Stimulated activated CD4-positive, alpha-beta T cell treated with anti-CD3 and anti-CD28 coated beads, Interleukin-1b, Interleukin-23, amount 100 ng/mL, for 24 hours (primary cell): Measurements from ENCODE around the gene SGCB.
A peak's percentile ranks its signal among the peaks of the same experiment; 100 is the strongest.
"Not testable (repeated sequence)": the region's sequence is repeated elsewhere in the genome, so short reads cannot be mapped to it uniquely, and the experiment has no call there.

Source experiments
- DNase-seq, 4 experiments: peaks; one replicate each; pipeline ENCODE4 v3.0.0-alpha.2; 2020; ENCODE audit warnings: low read depth in 4 of 4, low spot score in 1 of 4

The SGCB gene, protein sequence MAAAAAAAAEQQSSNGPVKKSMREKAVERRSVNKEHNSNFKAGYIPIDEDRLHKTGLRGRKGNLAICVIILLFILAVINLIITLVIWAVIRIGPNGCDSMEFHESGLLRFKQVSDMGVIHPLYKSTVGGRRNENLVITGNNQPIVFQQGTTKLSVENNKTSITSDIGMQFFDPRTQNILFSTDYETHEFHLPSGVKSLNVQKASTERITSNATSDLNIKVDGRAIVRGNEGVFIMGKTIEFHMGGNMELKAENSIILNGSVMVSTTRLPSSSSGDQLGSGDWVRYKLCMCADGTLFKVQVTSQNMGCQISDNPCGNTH

DNA sequence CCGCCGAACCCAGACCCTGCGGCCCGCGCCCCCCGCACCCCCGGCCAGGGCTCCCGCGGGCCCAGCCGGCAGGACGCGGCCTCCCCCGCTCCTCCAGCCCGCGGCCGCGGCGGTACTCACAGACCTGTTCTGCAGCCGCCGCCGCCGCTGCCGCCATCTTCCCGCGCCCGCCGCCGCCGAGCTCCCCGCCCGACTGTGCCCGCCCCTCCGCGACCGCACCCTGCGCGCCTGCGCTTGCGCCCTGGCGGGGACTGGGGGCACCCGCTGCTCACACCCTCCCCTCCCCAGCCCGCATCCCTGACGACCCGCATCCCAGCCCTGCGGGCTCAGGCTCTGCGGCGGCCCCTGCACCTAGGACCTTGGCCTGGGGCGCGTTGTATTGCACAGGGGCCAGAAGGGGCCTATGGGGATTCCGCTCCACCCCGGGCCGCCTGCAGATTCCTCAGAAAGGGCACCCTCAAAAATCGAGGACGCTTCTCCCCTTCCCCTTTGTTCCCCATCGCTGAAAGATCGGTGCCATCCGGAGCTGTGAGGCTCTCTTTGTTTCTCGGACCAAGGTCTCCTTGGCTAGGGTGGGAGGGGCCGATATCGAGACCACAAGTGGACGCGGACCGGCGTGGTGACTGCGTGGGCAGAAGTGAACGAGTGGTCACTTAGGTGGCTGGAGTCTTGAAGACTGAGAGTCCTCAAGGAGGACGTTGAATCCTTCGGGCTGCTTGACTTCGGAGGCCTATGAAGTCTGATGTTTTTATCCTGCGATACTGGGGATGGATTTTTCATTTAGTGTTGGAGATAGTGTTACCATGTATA is at the start of gene SGCB:
TSS of gene SGCB (minus strand) at position 197 of the 810 bp plus-strand sequence. CDS start at position 157, 40 bp downstream.
- peak; percentile 45 to 63 (median 52) for DNase-seq

DNA sequence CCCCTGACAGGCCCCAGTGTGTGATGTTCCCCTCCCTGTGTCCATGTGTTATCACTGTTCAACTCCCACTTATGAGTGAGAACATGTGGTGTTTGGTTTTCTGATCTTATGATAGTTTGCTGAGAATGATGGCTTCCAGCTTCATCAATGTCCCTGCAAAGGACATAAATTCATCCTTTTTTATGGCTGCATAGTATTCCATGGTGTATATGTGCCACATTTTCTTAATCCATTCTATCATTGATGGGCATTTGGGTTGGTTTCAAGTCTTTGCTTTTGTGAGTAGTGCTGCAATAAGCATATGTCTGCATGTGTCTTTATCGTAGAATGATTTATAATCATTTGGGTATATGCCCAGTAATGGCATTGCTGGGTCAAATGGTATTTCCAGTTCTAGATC is 48.3 kb upstream of the SGCB start:
- DNase-seq: not testable (repeated sequence)

DNA sequence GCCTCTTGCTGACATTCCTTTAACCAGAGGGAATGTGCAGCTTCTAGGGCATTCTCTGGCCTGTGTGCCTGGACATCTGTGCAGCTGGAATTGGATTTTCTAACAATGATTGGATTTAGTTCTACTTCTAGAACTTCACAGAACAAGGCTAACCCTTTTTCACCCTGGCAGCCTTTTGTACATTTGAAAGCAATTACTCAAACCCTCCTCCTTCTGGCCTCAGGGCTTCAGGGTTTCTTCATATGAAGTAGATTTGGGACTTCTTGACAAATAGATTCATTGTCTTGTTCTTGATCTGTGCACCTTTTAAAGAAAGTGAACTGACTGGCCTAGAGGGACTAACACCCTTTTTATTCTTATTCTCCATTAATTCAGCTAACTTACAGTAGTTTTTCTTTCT is 43.1 kb upstream of the SGCB start:
- DNase-seq: no peak

DNA sequence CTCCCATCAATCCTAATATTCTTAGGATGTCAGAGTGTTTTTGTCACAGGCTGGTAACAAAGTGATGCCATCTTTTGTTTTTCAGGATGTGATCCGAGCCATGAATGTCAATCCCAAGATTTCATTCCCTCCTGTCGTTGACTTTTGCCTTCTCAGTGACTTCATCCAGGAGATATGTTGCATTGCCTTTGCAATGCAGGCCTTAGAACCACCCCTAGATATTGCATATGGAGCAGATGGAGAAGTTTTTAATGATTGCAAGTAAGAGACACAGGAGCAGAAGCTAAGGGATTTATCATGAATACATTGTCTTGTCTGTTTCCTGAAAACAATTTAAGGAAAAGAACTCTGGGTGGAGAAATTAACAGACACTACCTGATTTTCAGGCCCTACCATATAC is 41.6 kb upstream of the SGCB start:
- DNase-seq: no peak

DNA sequence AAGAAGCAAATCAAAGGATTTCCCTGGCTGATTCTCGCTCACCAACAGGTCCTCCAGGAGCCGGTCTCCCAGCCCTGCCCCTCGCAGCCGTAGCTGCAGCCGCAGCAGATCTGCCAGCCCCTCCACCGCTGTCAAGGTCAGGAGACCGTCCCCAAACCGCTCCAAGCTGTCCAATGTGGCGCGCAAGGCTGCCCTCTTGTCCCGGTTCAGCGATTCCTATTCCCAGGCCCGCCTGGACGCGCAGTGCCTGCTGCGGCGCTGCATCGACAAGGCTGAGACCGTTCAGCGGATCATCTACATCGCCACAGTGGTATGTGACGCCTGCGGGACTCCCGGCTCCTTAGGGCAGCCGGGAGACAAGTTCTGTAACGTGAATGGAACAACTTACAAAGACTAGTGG is 38.6 kb upstream of the SGCB start:
- DNase-seq: no peak

DNA sequence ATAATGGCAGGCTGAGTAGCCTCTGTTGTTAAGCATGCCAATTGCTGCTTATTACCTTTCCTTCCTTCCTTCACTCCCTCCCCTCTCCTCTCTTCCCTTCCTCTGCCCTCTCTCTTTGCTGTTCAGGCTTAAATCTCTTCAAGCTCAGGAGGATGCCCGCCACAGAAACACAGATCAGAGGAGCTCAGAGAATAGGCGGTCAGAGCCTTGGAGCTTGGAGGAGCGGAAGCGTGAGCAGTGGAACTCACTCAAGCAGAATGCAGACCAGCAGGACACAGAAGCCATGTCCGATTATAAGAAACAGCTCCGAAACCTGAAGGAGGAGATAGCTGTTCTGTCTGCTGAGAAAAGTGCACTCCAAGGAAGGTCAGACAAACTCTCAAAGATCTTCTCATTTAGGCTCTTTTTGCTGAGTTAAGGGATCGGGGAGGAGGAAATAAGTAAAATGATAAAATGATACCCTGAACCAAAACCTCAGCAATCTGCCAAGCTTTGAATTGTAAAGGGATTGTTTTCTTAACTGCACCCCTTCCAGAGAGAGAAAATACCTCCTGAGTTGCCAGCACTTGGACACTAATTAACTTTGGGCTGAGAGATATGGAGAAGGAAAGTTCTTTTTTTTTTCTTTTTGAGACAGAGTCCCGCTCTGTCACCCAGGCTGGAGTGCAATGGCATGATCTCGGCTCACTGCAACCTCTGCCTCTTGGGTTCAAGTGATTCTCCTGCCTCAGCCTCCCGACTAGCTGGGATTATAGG is 33.9 kb upstream of the SGCB start:
- DNase-seq: no peak

DNA sequence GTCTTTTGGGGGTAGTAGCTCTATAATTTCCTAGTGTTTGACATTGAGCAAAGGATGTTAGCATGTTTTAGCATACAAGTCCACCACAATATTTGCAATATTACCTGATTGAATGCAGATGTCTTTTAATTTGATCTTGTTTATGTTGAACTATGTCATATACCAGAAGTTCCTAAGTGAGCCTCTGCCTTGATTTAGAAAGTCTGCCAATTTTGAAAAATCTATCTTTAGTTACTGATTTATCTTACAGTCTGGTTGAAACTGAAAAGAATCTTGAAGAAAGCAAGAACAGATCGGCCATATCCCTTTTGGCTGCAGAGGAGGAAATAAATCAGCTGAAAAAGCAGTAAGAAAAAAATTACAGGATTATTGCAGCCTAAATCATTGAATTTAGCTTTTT is 31.5 kb upstream of the SGCB start:
- no peak for DNase-seq

DNA sequence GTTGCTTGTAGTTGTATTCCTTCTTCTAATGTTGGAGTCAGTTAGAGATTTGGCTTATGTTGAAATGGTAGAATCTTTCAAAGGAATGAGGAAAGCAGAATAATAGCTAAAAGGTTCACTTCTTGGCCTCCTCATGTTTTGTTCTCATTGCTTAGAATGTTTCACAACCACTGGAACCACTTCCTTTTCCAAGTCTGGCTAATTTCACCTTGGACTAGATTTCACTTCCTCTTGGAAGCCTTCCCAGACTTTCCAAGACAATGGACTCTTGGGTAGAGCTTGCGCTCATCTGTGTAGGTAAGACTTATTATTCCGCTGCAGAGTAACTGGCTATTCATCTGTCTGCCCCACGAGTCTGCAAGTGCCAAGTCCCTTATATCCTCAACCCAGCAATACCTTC is 21.3 kb upstream of the SGCB start:
- DNase-seq: no peak

DNA sequence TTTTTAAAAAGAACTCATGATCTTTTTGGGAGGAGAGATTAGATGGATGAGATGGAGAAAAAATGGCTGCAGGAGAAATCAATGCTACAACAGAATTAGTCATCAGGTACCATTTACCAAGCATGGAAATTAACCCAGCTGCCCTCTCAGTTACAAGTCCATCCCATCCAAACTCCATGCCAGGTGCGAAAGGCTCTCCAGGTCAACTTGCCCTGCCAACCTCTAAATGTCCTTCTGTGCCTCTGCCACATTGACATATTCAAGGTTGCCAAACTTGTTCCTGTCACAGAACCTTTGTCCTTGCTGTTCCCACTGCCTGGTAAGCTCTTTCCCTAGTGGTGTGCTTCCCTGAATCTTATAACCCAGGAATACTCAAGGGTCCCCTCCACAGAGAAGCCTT is 20.2 kb upstream of the SGCB start:
- DNase-seq: no peak

DNA sequence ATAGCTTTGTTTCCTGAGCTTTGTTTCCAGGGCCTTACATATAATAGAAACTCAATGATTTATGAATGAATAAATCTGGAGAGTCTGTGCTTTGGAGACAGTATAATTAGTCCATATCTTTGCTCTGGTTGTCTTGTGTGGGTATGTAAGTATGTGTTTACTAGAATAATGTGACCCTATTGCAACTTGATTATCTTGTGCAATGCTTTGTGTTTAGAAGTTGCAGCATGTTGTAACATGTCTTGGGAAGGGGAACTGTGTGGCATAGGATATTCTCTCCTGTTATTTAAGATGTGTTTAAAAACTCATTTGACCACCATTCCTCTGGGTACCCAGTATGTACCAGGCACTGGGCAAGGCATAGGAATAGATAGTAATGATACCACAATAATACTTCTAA is 19.1 kb upstream of the SGCB start:
- no peak for DNase-seq

DNA sequence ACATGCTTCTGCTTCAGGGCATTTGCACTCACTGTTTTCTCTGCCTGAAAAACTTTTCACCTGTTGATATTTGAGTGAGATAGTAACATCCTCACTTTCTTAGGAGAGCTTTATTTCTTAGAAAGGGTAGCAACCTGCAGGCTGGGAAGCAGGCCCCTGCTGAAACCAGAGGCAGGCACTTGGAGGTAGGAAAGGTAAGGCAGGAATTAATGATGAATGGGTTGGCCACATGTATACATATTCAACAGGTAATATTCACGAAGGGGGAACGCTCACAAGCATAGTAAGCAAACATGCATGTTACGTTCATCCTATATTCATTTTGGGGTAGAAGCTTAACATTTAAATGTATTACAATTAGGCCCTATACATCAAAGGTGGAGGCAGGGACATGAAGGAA is 16.2 kb upstream of the SGCB start:
- no peak for DNase-seq

DNA sequence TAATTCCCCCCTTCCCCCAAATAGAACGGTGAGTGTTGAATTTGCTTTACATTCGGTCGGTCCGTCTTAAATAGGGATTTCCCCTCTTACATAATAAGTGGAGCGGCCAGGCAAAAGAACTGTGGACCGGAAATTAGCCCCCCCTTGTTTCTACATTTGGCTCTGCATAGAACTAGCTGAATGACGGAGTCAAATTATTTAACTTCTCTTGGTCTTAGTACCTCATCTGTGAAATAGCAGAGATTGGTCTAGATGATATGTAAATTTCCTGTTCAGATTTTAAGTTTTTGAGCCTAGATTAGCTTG is 14.3 kb upstream of the SGCB start:
- no peak for DNase-seq

DNA sequence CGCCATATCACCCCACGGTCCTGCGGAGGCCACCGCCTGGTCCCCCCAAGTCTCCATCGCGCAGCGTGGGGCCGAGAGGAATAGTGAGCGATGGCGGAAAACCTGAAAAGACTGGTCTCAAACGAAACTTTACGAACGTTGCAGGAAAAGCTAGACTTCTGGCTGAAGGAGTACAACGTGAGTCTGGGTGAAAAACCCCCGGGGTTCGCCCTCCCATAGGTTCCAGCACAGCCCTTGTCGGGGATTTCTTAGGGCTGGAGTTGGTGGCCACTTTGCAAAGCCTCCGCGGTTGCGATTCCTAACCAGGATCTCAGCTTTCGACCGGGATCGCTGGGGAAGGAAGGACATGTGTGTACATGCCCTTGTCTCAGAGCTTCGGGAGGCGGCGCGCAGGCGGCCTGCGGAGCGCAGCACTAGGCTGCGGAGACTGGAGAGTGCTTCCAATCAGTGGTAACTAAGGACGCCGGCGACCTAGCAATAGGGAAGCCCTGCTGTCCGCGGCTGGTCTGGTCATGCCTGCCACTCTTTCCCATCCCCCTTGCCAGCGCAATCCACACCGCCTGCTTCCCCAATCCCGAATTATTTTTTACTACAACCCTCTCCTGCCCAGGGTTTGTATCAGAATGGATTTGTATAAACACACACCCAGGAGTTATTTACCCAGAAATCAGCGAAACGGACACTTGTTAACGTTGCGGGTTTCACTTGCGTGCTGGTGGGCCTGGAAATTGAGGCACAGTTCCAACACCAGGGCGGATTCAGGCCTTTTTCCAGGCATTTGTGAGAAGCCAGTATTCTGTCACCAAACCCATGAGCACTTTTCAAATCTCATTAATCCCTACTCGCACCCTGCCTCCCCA is 13.7 kb upstream of the SGCB start:
- no peak for DNase-seq

DNA sequence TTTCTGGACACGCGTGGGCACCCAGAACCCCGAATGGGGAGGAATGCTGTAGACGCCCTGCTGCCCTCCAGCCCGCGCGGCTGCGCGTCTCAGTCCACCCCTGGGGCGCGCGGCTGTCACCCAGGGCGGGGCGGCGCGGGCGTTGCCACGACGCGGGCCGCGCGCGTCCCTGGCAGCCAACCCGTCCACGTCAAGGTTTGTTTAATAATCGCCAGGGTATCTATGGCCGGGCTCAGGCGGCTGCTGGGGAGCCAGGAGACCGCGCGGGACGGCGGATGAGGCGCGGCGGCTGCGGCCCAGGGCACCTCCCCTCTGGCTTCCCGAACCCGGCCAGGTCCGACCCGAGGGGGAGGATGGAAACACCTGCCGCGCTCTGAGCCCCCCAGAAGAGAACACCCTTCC is 13.1 kb upstream of the SGCB start, which contains the start of gene SPATA18:
TSS of gene SPATA18 (plus strand) at position 92 of the 402 bp plus-strand sequence. CDS start 401 bp downstream, outside the sequence.
- no peak for DNase-seq

DNA sequence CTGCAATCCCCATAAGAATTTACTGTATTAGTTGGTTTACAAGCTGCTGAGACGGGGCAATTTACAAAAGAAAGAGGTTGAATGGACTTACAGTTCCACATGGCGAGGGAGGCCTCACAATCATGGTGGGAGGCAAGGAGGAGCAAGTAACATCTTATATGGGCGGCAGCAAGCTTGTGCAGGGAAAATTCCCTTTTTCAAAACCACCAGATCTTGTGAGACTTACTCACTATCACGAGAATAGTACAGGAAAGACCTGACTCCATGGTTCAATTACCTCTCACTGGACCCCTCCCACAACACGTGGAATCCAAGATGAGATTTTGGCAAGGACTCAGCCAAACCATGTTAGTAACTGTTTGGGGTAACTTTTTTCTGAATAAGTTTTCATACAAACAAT is 11.2 kb upstream of the SGCB start:
- no peak for DNase-seq

DNA sequence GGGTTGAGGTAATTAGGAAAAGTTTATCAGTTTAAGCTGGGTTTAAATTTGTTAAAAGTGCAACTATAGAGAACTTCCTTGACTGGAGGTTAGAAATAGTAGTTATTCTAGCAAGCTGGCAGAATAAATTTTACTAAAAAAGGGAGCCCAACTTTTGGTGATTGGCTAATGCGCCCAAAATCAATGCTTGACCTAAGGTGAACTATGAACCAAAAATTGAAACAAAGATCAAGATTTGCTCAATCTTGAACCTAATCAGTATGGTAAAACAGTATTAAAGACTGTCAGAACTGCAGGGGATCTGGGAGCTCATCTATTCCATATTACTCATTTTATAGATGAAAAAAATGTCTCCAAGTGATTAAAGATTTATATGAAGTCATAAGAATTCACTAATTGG is 6.9 kb upstream of the SGCB start:
- no peak for DNase-seq

DNA sequence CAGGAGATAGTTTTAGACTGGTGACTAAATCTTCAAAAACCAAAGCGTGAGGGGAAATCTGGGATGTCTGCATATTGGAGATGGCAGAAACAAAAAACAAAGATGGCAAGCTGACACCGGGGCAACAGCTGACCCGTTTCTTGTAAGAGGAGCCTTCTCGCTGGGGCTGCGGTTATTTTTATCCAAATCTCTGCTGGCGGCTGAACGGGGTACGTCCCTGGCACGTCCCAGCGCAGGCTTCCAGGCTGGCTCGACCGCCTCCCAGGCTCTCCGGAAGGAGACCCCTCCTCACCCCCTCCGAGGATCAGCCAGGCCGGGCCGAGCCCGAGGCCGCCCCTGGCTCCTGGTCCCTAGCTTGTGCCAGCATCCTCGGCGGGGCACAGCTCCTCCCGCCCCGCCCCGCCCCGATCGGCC is 403 bp downstream of the SGCB start:
- DNase-seq: no peak

DNA sequence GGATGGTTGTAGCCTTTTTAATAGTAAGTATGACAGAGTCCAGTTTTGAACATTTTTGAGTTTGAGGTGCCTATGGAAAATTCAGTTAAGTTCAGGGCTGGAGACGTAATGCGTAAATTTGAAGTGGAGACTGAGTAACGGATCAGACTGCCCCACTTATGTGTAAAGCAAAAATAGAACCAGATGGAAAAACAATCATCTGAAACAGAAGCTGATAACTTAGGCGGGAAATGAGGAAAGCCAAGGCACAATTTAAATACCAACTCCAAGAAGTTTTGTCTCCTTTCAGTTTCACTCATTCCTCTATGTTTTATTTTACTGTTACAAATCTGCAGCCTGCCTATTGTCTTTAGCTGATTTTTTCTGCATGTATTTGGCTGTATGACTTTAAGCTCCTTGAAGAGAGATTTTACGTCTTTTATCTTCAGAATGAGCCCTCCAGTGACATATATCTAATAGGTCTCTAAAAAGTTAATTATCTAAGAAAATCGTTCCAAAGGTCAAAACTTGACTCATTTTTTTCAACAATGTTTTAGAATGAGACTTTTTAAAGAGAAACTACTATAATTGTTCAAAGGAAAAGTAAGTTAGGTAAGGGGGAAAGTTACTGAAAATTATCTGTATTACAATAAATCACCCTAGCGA is 1.1 kb downstream of the SGCB start:
- no peak for DNase-seq

DNA sequence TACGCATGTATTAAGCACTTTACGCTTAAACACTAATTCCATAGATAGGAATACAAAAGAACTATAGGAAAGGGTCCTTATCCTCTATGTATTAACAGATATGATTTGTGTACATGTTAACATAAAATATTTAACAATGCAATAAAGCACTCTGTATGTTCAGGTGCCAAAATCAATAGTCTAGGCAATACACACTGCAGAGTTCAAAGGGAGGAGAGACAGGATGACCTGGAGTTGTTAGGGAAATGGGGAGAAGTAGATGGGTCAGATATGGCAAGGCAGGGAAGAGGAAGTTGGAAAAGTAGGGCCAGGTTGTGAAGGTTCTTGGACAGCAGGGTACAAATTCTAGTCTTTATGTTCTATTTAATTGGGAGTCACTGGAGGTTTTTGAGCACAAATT is 2.9 kb downstream of the SGCB start:
- no peak for DNase-seq

DNA sequence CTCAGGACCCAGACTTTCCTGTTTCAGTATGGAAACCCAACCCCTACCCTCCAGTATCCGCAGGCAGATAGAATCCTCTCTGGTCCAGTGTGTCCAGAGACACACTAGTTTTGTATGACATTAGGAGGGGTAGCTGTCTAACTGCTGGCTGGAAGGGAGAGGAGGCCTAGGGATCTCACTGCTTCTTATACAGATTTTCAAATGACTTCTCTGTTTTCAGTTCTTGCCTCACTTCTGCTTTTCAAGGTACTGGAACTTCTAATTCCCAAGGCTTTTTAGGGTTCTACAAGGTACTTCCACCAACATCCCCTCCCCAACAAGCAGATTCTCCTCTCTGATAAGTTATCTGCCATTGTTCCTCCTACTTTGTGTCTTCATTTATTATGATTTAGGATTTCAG is 6.1 kb downstream of the SGCB start:
- DNase-seq: no peak

DNA sequence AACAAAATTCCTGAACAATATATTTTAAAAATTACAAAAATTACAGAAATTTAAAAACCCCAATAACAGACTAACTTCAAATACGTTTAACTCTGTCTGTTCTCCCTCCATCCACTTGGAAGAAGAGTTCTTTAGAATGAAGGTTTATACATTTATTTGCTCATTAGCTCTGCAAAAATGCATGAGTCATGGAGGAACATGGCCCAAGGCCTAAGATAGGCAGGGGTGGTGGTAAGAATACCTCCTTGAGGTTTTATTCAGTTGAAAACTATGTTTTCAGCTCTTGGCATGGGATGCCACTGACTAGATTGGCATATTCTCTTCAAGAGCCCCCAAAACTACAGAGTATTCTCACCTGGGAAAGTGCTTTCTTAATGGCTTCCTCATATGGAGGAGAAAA is 9.1 kb downstream of the SGCB start:
- DNase-seq: no peak
